LNCaP clone FGC (cell line): Measurements from ENCODE around the gene ABCG1.

Source experiments
- DNase-seq: peaks from one replicate; pipeline ENCODE4 v3.0.0-alpha.2; 2011; ENCODE audit warnings: low read depth
- H3K4me3 ChIP-seq: 2 replicates; pipeline ENCODE4 v1.5.1; 2011; ENCODE audit warnings: mild to moderate bottlenecking, low read depth, low read length, control low read depth
- TF ChIP-seq, protein P1 (sequence below): IDR thresholded peaks from 2 replicates; pipeline ENCODE4 v1.5.1; 2012; ENCODE audit warnings: mild to moderate bottlenecking; ENCODE audit not compliant: control insufficient read depth, insufficient read depth; ENCODE audit errors: extremely low read depth

The ABCG1 gene

DNA sequence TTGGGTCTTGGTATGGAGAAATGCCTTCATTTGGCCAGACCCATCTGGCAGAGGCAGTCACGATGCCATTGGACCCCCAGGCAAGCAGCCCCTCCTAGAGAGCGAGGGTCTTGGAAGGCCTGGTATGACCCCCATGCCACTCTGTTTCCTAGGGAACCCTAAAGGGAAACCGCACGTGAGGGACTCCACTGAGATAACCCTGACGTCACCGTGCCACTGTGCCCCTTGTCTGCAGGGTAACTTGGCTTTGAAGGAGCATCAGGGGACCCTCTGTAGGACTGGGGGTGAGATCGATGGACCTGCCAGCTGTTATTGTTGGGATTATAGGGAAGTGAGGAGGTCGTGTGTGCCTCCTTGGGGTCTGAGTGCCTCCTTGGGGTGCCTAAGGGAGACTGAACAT lies 34.5 kb downstream of the ABCG1 start:
- TF ChIP-seq, protein P1, sequence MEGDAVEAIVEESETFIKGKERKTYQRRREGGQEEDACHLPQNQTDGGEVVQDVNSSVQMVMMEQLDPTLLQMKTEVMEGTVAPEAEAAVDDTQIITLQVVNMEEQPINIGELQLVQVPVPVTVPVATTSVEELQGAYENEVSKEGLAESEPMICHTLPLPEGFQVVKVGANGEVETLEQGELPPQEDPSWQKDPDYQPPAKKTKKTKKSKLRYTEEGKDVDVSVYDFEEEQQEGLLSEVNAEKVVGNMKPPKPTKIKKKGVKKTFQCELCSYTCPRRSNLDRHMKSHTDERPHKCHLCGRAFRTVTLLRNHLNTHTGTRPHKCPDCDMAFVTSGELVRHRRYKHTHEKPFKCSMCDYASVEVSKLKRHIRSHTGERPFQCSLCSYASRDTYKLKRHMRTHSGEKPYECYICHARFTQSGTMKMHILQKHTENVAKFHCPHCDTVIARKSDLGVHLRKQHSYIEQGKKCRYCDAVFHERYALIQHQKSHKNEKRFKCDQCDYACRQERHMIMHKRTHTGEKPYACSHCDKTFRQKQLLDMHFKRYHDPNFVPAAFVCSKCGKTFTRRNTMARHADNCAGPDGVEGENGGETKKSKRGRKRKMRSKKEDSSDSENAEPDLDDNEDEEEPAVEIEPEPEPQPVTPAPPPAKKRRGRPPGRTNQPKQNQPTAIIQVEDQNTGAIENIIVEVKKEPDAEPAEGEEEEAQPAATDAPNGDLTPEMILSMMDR: no peak
- DNase-seq: no peak
- no peak overlapping the region for H3K4me3 ChIP-seq

DNA sequence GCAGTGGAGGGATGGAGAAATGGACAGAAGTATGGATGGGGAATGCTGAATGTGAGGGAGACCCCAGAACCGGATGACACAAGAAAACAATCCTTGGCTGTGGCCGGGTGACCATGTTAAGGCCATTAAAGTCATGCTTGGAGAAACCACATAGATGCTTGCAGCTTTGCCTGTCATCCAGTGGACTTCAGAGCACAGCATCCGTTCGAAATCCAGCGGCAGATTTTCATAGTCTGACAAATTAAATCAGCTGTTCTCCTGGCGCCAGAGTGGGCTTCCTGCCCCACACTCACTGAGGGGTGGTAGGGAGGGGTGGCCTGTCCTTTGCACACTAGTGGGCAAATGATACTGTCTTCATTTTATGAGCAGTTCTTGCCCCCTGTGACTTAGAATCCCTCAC lies 35.1 kb downstream of the ABCG1 start:
- no peak for DNase-seq
- no peak overlapping the region for H3K4me3 ChIP-seq
- TF ChIP-seq, protein P1: no peak

DNA sequence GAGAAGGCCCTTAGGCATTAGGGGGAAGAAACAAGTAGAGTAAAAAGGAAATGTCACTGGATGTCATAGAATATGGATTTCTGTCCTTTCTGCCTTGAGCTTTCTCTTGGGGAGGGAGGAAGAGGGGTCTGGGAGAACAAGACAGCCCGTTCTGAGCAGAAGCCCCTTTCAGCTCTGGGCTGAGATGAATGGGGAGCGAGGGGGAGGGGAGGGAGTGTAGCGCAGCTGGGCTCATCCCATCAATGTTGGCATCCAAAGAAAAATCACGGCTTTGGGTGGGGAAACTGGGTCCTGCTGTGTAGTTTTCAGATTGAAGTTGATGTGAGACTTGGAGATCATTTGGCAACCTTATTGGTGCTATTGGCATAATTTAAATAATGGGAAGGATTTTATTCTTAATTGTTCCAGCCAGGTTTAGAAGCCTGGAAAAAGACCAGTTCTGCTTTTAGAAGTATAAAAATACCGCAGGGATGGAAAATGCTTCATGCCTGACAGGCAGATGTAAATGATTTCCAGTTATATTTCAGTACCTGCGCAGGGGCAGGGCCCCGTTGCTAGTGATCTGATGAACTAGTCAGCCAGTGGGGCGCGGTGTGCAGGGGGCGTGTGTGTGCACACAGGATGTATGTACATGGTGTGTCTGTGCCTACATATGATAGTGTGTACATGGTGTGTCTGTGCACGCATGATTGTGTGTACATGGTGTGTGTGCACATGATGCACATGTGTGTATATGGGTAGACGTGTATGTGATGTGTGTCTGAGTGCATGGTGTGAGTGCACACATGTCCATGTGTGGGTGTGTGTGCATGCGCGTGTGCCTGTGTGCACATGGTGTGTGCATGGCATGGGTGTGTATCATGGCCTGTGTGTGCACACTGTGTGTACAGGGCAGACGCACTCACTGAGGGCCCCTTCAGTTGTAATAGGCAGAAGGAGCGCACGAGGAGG lies 36.0 kb downstream of the ABCG1 start:
- H3K4me3 ChIP-seq: no peak overlapping the region
- TF ChIP-seq, protein P1: no peak
- DNase-seq: no peak

- TF ChIP-seq, protein P1: no peak
- DNase-seq: no peak
- H3K4me3 ChIP-seq: no peak overlapping the region
Measured at GRCh38 chr21:42255825-42256224, 36.9 kb downstream of the ABCG1 start.

GRCh38 chr21:42256316-42256715 lies 37.4 kb downstream of the ABCG1 start:
- DNase-seq: no peak
- TF ChIP-seq, protein P1: no peak
- no peak overlapping the region for H3K4me3 ChIP-seq

DNA sequence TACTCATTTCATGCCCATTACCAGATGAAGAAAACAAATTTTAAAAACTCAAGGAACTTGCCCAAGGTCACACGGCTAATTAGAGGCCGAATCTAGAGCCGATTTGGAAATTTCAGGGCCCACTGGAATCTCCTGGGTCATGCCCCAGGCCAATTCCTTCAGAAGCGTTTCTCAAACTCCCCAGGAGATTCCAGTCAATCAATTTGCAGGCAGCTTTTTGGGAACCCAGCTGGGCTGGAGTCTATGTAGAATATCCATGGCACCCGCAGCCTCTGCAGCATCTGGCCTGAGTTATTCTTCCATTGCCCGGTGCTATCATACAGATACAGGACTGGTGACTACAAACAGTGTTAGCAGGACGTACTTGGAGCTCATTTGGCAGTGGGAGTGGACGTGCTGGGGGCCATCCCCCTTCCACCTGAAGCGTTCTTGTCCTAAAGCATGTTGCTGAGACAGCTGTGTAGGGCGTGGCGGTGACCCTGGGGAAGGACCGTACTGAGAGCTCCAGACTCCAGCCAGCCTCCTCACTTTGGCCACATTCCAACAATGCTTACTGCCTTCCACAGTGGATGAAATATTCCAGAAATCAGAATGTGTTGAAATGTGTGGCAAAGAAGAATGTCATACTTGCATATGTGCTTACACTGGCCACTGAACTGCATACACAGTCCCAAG lies 38.3 kb downstream of the ABCG1 start:
- no peak for DNase-seq
- TF ChIP-seq, protein P1: no peak
- no peak overlapping the region for H3K4me3 ChIP-seq
